Nephron progenitor cell (in vitro differentiated cells): Measurements from ENCODE around the gene TNFSF11.
"Not testable (repeated sequence)": the region's sequence is repeated elsewhere in the genome, so short reads cannot be mapped to it uniquely, and the experiment has no call there.

Experiments
- DNase-seq: peaks from one replicate; pipeline ENCODE4 v3.0.0; 2021
- H3K27ac Mint-ChIP-seq: 2 replicates; pipeline ENCODE4 v1.8.0; 2021; ENCODE audit warnings: mild to moderate bottlenecking, moderate library complexity, mixed read lengths
- H3K27me3 Mint-ChIP-seq: 2 replicates; pipeline ENCODE4 v1.8.0; 2021; ENCODE audit warnings: mild to moderate bottlenecking, low read depth, mixed read lengths; ENCODE audit not compliant: poor library complexity
- H3K36me3 Mint-ChIP-seq: 2 replicates; pipeline ENCODE4 v1.8.0; 2021; ENCODE audit warnings: low read depth, mixed read lengths
- H3K4me1 Mint-ChIP-seq: 2 replicates; pipeline ENCODE4 v1.8.0; 2021; ENCODE audit warnings: mixed read lengths
- H3K4me3 Mint-ChIP-seq: 2 replicates; pipeline ENCODE4 v1.8.0; 2021; ENCODE audit warnings: mild to moderate bottlenecking, moderate library complexity, mixed read lengths
- H3K9me3 Mint-ChIP-seq: 2 replicates; pipeline ENCODE4 v1.8.0; 2021; ENCODE audit warnings: mild to moderate bottlenecking, moderate library complexity, mixed read lengths
- TF ChIP-seq, protein P1 (sequence below): fragments of 200-600 bp; sonication (generic); IDR thresholded peaks from 2 replicates; pipeline ENCODE4 v1.5.0; 2021; ENCODE audit warnings: antibody characterized with exemption

TNFSF11 gene

DNA sequence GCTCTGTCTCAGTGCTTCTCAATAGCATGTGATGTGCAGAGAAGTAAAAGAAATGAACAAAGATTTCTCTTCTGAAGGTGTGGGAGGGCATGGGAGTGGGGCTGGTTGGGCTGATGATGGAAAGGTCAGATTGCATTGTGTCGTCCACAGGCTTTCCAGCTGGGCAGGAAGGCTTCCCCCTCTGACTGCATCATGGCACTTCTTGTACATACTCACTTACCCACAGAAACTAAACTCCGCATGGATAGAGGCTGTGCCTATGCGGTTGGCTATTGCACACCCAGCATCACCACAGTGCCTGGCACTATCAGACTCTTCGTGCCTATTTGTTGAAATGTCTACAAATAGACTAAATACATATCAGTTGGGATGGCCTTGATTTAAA is 24.4 kb upstream of the TNFSF11 start:
- H3K36me3 Mint-ChIP-seq, result no peaks in the 10 kb centered on the region
- peaks cover 28% of the 10 kb centered on the region for H3K4me1 Mint-ChIP-seq
- no peak for DNase-seq
- H3K27ac Mint-ChIP-seq, result peak overlapping the region; percentile 89
- TF ChIP-seq, protein P1, sequence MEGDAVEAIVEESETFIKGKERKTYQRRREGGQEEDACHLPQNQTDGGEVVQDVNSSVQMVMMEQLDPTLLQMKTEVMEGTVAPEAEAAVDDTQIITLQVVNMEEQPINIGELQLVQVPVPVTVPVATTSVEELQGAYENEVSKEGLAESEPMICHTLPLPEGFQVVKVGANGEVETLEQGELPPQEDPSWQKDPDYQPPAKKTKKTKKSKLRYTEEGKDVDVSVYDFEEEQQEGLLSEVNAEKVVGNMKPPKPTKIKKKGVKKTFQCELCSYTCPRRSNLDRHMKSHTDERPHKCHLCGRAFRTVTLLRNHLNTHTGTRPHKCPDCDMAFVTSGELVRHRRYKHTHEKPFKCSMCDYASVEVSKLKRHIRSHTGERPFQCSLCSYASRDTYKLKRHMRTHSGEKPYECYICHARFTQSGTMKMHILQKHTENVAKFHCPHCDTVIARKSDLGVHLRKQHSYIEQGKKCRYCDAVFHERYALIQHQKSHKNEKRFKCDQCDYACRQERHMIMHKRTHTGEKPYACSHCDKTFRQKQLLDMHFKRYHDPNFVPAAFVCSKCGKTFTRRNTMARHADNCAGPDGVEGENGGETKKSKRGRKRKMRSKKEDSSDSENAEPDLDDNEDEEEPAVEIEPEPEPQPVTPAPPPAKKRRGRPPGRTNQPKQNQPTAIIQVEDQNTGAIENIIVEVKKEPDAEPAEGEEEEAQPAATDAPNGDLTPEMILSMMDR, result no peak
- no peaks in the 10 kb centered on the region for H3K9me3 Mint-ChIP-seq
- no peaks in the 10 kb centered on the region for H3K27me3 Mint-ChIP-seq
- H3K4me3 Mint-ChIP-seq, result peak overlapping the region; percentile 11

GRCh38 chr13:42551611-42552010 is 22.3 kb upstream of the TNFSF11 start:
- H3K4me1 Mint-ChIP-seq, result peaks cover 22% of the 10 kb centered on the region
- no peaks in the 10 kb centered on the region for H3K27me3 Mint-ChIP-seq
- no peaks in the 10 kb centered on the region for H3K36me3 Mint-ChIP-seq
- no peaks in the 10 kb centered on the region for H3K9me3 Mint-ChIP-seq
- no peak for DNase-seq
- no peak overlapping the region for H3K27ac Mint-ChIP-seq
- TF ChIP-seq, protein P1, result no peak
- H3K4me3 Mint-ChIP-seq, result no peak overlapping the region

- no peak for DNase-seq
- Mint-ChIP-seq H3K27ac (no peak overlapping the region), H3K9me3 (peaks cover under 1% of the 10 kb centered on the region), H3K36me3 (no peaks in the 10 kb centered on the region), H3K27me3 (no peaks in the 10 kb centered on the region), H3K4me3 (no peak overlapping the region), H3K4me1 (peaks cover 20% of the 10 kb centered on the region)
- TF ChIP-seq, protein P1, result no peak
These were observed 20.6 kb upstream of the TNFSF11 start for GRCh38 chr13:42553098-42554046.

DNA sequence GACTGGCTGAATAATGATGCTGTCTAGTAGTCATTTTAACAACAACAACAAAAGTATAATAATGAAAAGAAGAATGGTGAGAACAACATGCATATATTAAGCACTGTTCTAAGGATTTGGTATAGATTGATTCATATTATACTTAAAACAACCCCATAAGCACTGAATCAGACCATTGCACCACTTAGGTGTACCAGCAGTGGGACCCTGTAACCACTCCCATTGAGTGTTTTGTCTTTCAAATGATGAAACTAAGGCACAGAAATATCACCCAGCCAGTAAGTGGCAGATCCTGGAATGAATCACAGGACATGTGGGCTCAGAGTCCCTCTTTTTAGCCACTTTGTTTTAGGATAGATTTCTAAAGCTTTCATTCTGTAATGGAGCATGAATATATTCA is 14.9 kb upstream of the TNFSF11 start:
- H3K36me3 Mint-ChIP-seq, result peaks cover 17% of the 10 kb centered on the region
- no peak overlapping the region for H3K4me3 Mint-ChIP-seq
- no peak for DNase-seq
- no peaks in the 10 kb centered on the region for H3K27me3 Mint-ChIP-seq
- peaks cover 41% of the 10 kb centered on the region for H3K9me3 Mint-ChIP-seq
- H3K4me1 Mint-ChIP-seq, result no peaks in the 10 kb centered on the region
- no peak overlapping the region for H3K27ac Mint-ChIP-seq
- TF ChIP-seq, protein P1, result no peak

DNA sequence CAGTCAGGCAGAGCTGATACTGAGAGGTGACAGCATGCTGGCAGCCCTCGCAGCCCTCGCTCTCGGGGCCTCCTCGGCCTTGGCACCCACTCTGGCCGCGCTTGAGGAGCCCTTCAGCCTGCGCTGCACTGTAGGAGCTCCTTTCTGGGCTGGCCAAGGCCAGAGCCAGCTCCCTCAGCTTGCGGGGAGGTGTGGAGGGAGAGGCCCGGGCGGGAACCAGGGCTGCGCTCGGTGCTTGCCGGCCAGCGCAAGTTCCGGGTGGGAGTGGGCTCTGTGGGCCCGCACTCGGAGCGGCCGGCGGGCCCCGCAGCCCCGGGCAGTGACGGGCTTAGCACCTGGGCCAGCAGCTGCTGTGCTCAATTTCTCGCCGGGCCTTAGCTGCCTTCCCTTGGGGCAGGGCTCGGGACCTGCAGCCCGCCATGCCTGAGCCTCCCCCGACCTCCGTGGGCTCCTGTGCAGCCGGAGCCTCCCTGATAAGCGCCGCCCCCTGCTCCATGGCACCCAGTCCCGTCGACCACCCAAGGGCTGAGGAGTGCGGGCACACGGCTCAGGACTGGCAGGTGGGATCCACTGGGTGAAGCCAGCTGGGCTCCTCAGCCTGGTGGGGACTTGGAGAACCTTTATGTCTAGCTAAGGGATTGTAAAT is 14.3 kb upstream of the TNFSF11 start:
- peaks cover 48% of the 10 kb centered on the region for H3K9me3 Mint-ChIP-seq
- H3K4me1 Mint-ChIP-seq, H3K27ac Mint-ChIP-seq, H3K4me3 Mint-ChIP-seq, DNase-seq, H3K27me3 Mint-ChIP-seq: not testable (repeated sequence)
- H3K36me3 Mint-ChIP-seq, result peaks cover 21% of the 10 kb centered on the region

- H3K9me3 Mint-ChIP-seq, result peaks cover 52% of the 10 kb centered on the region
- not testable (repeated sequence) for DNase-seq, H3K4me1 Mint-ChIP-seq, H3K4me3 Mint-ChIP-seq, H3K27me3 Mint-ChIP-seq, H3K27ac Mint-ChIP-seq
- peaks cover 24% of the 10 kb centered on the region for H3K36me3 Mint-ChIP-seq
These were observed 13.6 kb upstream of the TNFSF11 start for GRCh38 chr13:42560320-42560719.
